Kidney epithelial cell (primary cell): Measurements from ENCODE around the gene NPLOC4. TPM values are rescaled to one million over a fixed set of nuclear protein-coding genes. Genes with fewer than 3 reads are reported as not detected.

Experiments used
- DNase-seq: peaks from one replicate; pipeline ENCODE4 v3.0.0-alpha.2; 2010; ENCODE audit warnings: low read depth
- H3K27me3 ChIP-seq: 2 replicates; pipeline ENCODE4 v1.6.0; 2011; ENCODE audit warnings: low read length; ENCODE audit not compliant: control insufficient read depth, insufficient read depth
- H3K36me3 ChIP-seq: 2 replicates; pipeline ENCODE4 v1.5.1; 2011; ENCODE audit warnings: low read length; ENCODE audit not compliant: control insufficient read depth, insufficient read depth
- H3K4me3 ChIP-seq: 2 replicates; pipeline ENCODE4 v1.5.1; 2011; ENCODE audit warnings: low read depth, mild to moderate bottlenecking, control low read depth, low read length
- total RNA-seq: library from RNA; depleted of rRNA; stranded (reverse); fragments of >200 nt; gene quantifications from 2 replicates; pipeline ENCODE4 v1.2.3, GENCODE V29; 2015
- TF ChIP-seq, protein P1 (sequence below): IDR thresholded peaks from 2 replicates; pipeline ENCODE4 v1.5.1; 2011; ENCODE audit warnings: mild to moderate bottlenecking, moderate library complexity, low read length, control low read depth, inconsistent platforms; ENCODE audit not compliant: insufficient read depth, poor library complexity, severe bottlenecking

The NPLOC4 gene
- total RNA-seq, 1 donor from 2014 or later = 61.4 TPM

DNA sequence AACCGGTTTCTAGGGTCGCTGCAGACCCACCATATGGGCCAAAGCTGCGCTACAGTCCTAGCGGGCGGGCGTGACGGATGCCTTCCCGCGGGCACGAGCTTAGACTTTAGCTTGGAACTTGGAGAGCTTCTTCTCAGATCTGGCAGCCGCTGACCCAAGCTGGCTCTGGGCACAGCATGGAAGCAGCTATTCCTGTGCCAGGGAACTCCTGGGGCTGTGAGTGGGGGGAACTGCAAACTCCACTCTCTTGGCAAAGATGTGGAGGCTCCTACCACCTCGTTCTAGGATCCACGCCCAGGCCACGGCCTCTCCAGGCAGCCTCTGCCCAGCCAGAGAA is 93.6 kb downstream of the NPLOC4 start:
- H3K27me3 ChIP-seq = no peaks in the 10 kb centered on the region
- peaks cover 1% of the 10 kb centered on the region for H3K36me3 ChIP-seq
- DNase-seq = no peak
- no peak overlapping the region for H3K4me3 ChIP-seq
- TF ChIP-seq, protein P1, sequence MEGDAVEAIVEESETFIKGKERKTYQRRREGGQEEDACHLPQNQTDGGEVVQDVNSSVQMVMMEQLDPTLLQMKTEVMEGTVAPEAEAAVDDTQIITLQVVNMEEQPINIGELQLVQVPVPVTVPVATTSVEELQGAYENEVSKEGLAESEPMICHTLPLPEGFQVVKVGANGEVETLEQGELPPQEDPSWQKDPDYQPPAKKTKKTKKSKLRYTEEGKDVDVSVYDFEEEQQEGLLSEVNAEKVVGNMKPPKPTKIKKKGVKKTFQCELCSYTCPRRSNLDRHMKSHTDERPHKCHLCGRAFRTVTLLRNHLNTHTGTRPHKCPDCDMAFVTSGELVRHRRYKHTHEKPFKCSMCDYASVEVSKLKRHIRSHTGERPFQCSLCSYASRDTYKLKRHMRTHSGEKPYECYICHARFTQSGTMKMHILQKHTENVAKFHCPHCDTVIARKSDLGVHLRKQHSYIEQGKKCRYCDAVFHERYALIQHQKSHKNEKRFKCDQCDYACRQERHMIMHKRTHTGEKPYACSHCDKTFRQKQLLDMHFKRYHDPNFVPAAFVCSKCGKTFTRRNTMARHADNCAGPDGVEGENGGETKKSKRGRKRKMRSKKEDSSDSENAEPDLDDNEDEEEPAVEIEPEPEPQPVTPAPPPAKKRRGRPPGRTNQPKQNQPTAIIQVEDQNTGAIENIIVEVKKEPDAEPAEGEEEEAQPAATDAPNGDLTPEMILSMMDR = no peak

DNA sequence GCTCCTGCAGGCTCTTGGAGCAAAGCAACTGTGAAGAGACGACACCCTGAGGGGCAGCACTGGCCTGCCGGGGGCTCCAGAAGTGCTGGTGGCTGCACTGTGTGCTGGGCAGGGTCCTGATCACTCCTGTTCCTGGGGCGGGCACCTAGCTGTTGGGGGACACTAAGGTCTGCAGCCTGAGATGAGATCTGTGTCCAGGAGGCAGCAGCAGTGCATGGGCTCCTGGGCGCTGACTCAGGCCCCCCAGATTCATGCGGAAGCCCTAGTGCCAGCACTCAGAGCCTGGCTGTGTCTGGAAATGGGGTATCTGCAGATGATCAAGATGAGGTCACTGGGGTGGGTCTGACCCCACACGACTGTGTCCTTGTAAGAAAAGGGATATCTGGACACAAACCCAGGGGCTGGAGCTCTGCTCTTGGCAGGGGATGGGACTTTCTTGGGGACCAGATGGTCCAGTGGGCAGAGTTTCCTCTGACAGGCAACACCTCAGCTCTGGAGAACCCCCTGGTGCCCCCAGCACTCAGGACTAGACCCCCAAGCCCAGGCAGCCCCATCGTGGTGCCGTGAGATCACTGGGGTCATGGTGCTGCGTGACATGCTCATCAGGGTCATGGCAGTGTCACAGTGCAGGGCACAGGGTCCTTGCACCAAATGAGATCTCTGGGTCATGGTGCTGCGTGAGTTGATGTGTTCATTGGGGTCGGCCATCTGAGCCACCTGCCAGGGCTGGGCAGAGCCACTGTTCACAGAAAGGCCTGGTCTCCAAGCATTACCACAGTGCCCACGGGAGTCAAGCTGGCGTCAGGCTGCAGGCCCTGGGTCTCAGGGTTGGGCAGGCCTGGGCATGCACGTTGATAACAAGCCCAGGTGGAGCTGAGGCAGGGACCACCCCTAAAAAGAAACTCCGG is 94.2 kb downstream of the NPLOC4 start:
- Histone ChIP-seq H3K27me3 (no peaks in the 10 kb centered on the region), H3K4me3 (no peak overlapping the region), H3K36me3 (peaks cover 1% of the 10 kb centered on the region)
- DNase-seq = no peak
- TF ChIP-seq, protein P1 = no peak

DNA sequence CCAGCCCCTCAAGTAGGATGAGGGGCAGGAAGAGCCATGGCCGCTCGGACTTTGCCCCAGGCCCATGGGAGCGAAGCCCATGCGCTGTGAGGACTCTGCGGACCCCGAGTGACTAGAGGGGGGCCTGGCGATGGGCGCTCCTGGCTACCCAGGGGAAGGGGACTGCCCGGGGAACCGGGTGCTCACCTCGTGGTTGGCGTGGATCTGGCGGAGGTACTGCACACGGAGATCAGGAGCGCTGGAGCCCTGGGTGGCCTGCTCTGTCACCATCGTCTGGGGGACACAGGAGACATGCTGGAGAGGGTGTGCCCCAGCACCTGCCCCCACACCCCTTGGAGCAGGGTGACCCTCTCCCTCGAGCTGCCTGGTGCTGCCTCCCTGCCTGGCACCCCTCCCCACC is 95.8 kb downstream of the NPLOC4 start:
- TF ChIP-seq, protein P1 = no peak
- Histone ChIP-seq H3K36me3 (peaks cover 1% of the 10 kb centered on the region), H3K27me3 (peaks cover 14% of the 10 kb centered on the region), H3K4me3 (no peak overlapping the region)
- no peak for DNase-seq

- DNase-seq = no peak
- TF ChIP-seq, protein P1 = no peak
- H3K36me3 ChIP-seq = peaks cover 1% of the 10 kb centered on the region
- peaks cover 19% of the 10 kb centered on the region for H3K27me3 ChIP-seq
- H3K4me3 ChIP-seq = no peak overlapping the region
Observed at GRCh38 chr17:81540676-81541027, 96.3 kb downstream of the NPLOC4 start.

DNA sequence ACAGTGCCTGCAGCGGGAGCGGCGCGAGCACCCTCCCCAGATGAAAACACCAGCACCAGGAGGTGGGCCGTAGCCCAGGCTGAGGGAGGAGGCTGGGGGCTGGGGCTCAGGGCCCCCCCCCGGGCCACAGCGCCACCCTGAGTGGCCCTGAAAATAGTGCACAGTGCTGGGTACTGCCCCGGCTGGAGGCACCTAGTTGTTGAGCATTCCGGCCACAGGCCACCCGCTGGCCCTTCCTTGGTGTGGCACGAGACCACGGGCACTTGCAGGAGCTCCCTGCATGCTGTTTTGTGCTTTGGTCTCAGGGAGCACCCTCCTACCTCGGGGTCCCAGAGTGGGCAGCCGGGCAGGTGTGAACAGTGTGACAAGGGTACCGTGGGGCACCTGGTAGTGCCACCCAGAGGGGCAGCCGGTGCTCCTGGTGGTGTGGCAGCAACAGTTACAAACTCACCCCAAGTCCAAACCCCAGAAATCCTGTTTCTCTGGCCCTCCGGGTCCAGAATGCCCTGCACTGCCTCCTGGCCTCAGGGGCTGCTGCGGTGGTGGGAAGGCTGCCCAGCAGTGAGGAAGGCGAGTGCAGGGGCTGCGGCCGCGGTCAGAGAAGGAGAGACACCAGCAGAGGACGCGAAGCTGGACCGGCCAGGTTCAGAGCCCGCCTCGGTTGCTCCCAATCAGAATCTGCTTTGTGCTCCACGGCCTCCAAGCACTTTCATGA is 96.8 kb downstream of the NPLOC4 start:
- TF ChIP-seq, protein P1 = no peak
- peaks cover 1% of the 10 kb centered on the region for H3K36me3 ChIP-seq
- no peak overlapping the region for H3K4me3 ChIP-seq
- H3K27me3 ChIP-seq = peaks cover 19% of the 10 kb centered on the region
- DNase-seq = no peak

- TF ChIP-seq, protein P1 = no peak
- H3K27me3 ChIP-seq = peaks cover 23% of the 10 kb centered on the region
- no peak for DNase-seq
- H3K4me3 ChIP-seq = no peak overlapping the region
- peaks cover 1% of the 10 kb centered on the region for H3K36me3 ChIP-seq
Observed at GRCh38 chr17:81539571-81539900, 97.4 kb downstream of the NPLOC4 start.
